ENCODE results near the gene MAST4. TPM values are rescaled to one million over a fixed set of nuclear protein-coding genes. Genes with fewer than 3 reads are reported as not detected.

Gene MAST4
- polyA plus RNA-seq, 2 of the 4 experiments (the other 2 are of a cell fraction): 1.2 to 5.8 TPM

DNA sequence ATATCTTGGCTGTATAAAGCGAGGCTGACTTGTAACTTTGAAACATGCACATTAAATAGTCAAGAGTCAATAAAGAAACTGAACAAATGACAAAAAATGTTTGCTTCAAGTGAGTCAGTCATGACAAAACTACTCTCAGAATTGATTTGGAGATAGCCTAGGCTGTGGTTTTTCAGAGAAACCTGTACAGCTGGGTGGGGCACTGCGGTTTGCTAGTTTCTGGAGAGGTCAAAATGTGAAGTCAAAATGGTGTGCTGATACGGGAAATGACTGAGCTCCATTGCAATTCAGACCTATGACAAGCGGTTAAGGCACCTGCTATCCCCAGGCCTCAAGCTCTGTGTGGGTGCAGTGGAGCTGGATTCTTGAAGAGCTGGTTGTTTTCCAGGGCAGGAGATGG, 610.7 kb downstream of the MAST4 start:
- DNase-seq (ENCODE audit: low read depth in 1 of 2, low spot score in 1 of 2) (peak; percentile 63 to 84), ATAC-seq (peak; percentile 44 to 76; a peak in 5 of 6 replicates), FAIRE-seq (no peak)
- ChIA-PET CTCF (interaction anchor here (0.7 to 11.7 kb wide), 7 partner anchors 42 to 1045 kb away, joined by 3 to 190 read pairs (median 5); no protein-coding TSS in a partner anchor), POLR2A (interaction anchor here (0.7 to 1.5 kb wide), 4 partner anchors 37 to 1009 kb away, joined by 3 to 8 read pairs (median 4); partner anchors contain the start of gene PIK3R1)
- 3% methylated on average over 4 of the region's 4 CpGs for WGBS (ENCODE audit: missing lambda C conversion rate)
- Histone ChIP-seq H3K4me3 (no peak overlapping the region), H3K27ac (peak overlapping the region; percentile 42 to 57; a peak in 5 of 6 replicates), H3K9me3 (no peaks in the 10 kb centered on the region), H3K4me1 (peaks cover 33% of the 10 kb centered on the region), H3K4me2 (peak overlapping the region; percentile 38)
- TF ChIP-seq, protein P1, sequence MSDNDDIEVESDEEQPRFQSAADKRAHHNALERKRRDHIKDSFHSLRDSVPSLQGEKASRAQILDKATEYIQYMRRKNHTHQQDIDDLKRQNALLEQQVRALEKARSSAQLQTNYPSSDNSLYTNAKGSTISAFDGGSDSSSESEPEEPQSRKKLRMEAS (IDR thresholded peaks at IDR 0.05): peak; percentile 52
- TF ChIP-seq EP300 (IDR thresholded peaks at IDR 0.05) (peak; percentile 43 to 60; a peak in 2 of 5 replicates), KDM5A (IDR thresholded peaks at IDR 0.05) (no peak), CHD2 (IDR thresholded peaks at IDR 0.05; ENCODE audit: low read length, partially characterized antibody) (no peak), CEBPB (IDR thresholded peaks at IDR 0.05) (peak in 1 of 2 experiments; percentile 30; a peak in 1 of 4 replicates), JUNB (IDR thresholded peaks at IDR 0.05) (peak; percentile 77), EHF (CRISPR knock-in tag; IDR thresholded peaks at IDR 0.05) (no peak), ZC3H11A (IDR thresholded peaks at IDR 0.05) (no peak), FOSL2 (IDR thresholded peaks at IDR 0.05) (peak; percentile 48; the same call in 1 of the 2 replicates), FOSL2 (CRISPR knock-in tag; IDR thresholded peaks at IDR 0.05) (peak; percentile 55; the same call in 1 of the 2 replicates), MAZ (IDR thresholded peaks at IDR 0.05; ENCODE audit: borderline replicate concordance, low read depth, low read length) (no peak), GATA3 (IDR thresholded peaks at IDR 0.05; ENCODE audit: borderline replicate concordance) (peak; percentile 95), JUN (IDR thresholded peaks at IDR 0.05) (peak in 1 of 2 experiments; percentile 65; a peak in 4 of 5 replicates), EHMT2 (IDR thresholded peaks at IDR 0.05; ENCODE audit: low read depth) (no peak)
- TF ChIP-seq, protein P2, sequence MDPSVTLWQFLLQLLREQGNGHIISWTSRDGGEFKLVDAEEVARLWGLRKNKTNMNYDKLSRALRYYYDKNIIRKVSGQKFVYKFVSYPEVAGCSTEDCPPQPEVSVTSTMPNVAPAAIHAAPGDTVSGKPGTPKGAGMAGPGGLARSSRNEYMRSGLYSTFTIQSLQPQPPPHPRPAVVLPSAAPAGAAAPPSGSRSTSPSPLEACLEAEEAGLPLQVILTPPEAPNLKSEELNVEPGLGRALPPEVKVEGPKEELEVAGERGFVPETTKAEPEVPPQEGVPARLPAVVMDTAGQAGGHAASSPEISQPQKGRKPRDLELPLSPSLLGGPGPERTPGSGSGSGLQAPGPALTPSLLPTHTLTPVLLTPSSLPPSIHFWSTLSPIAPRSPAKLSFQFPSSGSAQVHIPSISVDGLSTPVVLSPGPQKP (IDR thresholded peaks at IDR 0.05; ENCODE audit: low read depth, low read length): no peak
- TF ChIP-seq, protein P3, sequence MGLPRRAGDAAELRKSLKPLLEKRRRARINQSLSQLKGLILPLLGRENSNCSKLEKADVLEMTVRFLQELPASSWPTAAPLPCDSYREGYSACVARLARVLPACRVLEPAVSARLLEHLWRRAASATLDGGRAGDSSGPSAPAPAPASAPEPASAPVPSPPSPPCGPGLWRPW (IDR thresholded peaks at IDR 0.05): no peak
- TF ChIP-seq, protein P4, sequence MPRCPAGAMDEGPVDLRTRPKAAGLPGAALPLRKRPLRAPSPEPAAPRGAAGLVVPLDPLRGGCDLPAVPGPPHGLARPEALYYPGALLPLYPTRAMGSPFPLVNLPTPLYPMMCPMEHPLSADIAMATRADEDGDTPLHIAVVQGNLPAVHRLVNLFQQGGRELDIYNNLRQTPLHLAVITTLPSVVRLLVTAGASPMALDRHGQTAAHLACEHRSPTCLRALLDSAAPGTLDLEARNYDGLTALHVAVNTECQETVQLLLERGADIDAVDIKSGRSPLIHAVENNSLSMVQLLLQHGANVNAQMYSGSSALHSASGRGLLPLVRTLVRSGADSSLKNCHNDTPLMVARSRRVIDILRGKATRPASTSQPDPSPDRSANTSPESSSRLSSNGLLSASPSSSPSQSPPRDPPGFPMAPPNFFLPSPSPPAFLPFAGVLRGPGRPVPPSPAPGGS (IDR thresholded peaks at IDR 0.05): no peak

DNA sequence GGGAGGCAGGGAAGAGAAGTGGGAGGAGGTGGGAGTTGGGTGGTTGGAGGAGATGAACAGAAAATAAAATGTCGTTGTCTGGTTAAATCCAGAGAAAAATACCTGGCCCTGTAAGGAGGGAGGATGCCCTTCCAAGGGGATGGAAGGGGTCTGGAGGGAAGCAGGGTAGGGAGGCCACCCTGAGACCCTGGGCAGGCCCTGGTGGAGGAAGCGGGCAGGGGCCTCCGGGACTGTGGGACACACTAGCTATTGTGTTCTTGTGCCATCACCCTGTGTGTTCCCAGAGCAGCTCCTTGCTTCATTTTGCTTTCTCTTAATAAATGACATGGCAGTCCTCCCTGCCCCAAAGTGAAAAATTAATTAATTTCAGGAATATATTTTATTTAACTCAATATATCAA, 612.2 kb downstream of the MAST4 start:
- Histone ChIP-seq H3K4me2 (no peak overlapping the region), H3K27ac (peak overlapping the region; percentile 42 to 57; a peak in 5 of 6 replicates), H3K9me3 (no peaks in the 10 kb centered on the region), H3K4me3 (no peak overlapping the region), H3K4me1 (peaks cover 33% of the 10 kb centered on the region)
- ChIA-PET CTCF (interaction anchor here (0.6 to 11.7 kb wide), 37 partner anchors 10 to 1318 kb away, joined by 3 to 190 read pairs (median 4); partner anchors contain the start of gene CD180), POLR2A (interaction anchor here (1.4 kb wide), 1 partner anchor 42 kb away, joined by 5 read pairs; no protein-coding TSS in a partner anchor)
- no peak for TF ChIP-seq RNF2 (IDR thresholded peaks at IDR 0.05; ENCODE audit: borderline replicate concordance, low read depth)
- no peak for TF ChIP-seq SREBF2 (IDR thresholded peaks at IDR 0.05)
- no peak for TF ChIP-seq FOSB (CRISPR knock-in tag; IDR thresholded peaks at IDR 0.05)
- TF ChIP-seq, protein P5, sequence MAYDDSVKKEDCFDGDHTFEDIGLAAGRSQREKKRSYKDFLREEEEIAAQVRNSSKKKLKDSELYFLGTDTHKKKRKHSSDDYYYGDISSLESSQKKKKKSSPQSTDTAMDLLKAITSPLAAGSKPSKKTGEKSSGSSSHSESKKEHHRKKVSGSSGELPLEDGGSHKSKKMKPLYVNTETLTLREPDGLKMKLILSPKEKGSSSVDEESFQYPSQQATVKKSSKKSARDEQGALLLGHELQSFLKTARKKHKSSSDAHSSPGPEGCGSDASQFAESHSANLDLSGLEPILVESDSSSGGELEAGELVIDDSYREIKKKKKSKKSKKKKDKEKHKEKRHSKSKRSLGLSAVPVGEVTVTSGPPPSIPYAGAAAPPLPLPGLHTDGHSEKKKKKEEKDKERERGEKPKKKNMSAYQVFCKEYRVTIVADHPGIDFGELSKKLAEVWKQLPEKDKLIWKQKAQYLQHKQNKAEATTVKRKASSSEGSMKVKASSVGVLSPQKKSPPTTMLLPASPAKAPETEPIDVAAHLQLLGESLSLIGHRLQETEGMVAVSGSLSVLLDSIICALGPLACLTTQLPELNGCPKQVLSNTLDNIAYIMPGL (CRISPR knock-in tag; IDR thresholded peaks at IDR 0.05; ENCODE audit: borderline replicate concordance): no peak
- TF ChIP-seq ESRRA (IDR thresholded peaks at IDR 0.05; ENCODE audit: borderline replicate concordance, low read length): no peak
- TF ChIP-seq, protein P6, sequence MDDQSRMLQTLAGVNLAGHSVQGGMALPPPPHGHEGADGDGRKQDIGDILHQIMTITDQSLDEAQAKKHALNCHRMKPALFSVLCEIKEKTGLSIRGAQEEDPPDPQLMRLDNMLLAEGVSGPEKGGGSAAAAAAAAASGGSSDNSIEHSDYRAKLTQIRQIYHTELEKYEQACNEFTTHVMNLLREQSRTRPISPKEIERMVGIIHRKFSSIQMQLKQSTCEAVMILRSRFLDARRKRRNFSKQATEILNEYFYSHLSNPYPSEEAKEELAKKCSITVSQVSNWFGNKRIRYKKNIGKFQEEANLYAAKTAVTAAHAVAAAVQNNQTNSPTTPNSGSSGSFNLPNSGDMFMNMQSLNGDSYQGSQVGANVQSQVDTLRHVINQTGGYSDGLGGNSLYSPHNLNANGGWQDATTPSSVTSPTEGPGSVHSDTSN (IDR thresholded peaks at IDR 0.05): no peak
- TF ChIP-seq MAFK (IDR thresholded peaks at IDR 0.05; ENCODE audit: partially characterized antibody): no peak
- no peak for DNase-seq (ENCODE audit: low read depth in 1 of 2, low spot score in 1 of 2)
- ATAC-seq: no peak
- WGBS (ENCODE audit: missing lambda C conversion rate): 89% methylated on average over 3 of the region's 3 CpGs
- FAIRE-seq: no peak

All from A549 (cell line).